Keratinocyte (primary cell): ENCODE data around the gene BCL11B. TPM values are rescaled to one million over a fixed set of nuclear protein-coding genes. Genes with fewer than 3 reads are reported as not detected.

Experiments
- DNase-seq: peaks from one replicate; pipeline ENCODE4 v3.0.0-alpha.2; 2011; ENCODE audit warnings: low read depth, missing footprints, low spot score
- FAIRE-seq: peaks from 2 replicates; lab custom pipeline; 2011; peaks lifted over from hg19 to GRCh38; lab: Jason Lieb, UNC
- H2AFZ ChIP-seq: 2 replicates; pipeline ENCODE4 v1.6.0; 2012; ENCODE audit warnings: low read length, control low read depth, inconsistent platforms; ENCODE audit not compliant: control insufficient read depth
- H3K27ac ChIP-seq: 2 replicates; pipeline ENCODE4 v1.5.1; 2011; ENCODE audit warnings: low read length; ENCODE audit not compliant: control insufficient read depth, insufficient read depth
- H3K27me3 ChIP-seq: 3 replicates; pipeline ENCODE4 v1.6.0; 2011; ENCODE audit warnings: low read length; ENCODE audit not compliant: control insufficient read depth, insufficient read depth; ENCODE audit errors: extremely low read depth
- H3K36me3 ChIP-seq, 2 experiments: 2 replicates in 1 of 2; 3 replicates in 1 of 2; pipeline ENCODE4 v1.5.1; 2011; ENCODE audit warnings: low read length in 2 of 2, mild to moderate bottlenecking in 1 of 2; ENCODE audit not compliant: control insufficient read depth in 2 of 2, insufficient read depth in 2 of 2; ENCODE audit errors: extremely low read depth in 1 of 2
- H3K4me1 ChIP-seq: 3 replicates; pipeline ENCODE4 v1.5.1; 2011; ENCODE audit warnings: low read length; ENCODE audit not compliant: control insufficient read depth, insufficient read depth; ENCODE audit errors: extremely low read depth
- H3K4me2 ChIP-seq: 3 replicates; pipeline ENCODE4 v1.6.0; 2011; ENCODE audit warnings: low read depth, low read length; ENCODE audit not compliant: control insufficient read depth, insufficient read depth; ENCODE audit errors: extremely low read depth
- H3K4me3 ChIP-seq, 3 experiments: fragments of 200-600 bp in 1 of 3; sonication (generic) in 1 of 3; 2 replicates in 2 of 3; 3 replicates in 1 of 3; pipeline ENCODE4 v1.5.1; 2011 to 2016; ENCODE audit warnings: low read length in 3 of 3, mild to moderate bottlenecking in 3 of 3, control low read depth in 2 of 3, inconsistent platforms in 1 of 3, low read depth in 1 of 3, mixed read lengths in 1 of 3, mixed run types in 1 of 3, moderate library complexity in 1 of 3; ENCODE audit not compliant: control insufficient read depth in 2 of 3, insufficient read depth in 2 of 3; ENCODE audit errors: extremely low read depth in 1 of 3
- H3K79me2 ChIP-seq: 2 replicates; pipeline ENCODE4 v1.6.0; 2012; ENCODE audit warnings: low read length; ENCODE audit not compliant: control insufficient read depth, insufficient read depth
- H3K9ac ChIP-seq: 3 replicates; pipeline ENCODE4 v1.6.0; 2011; ENCODE audit warnings: low read length; ENCODE audit not compliant: control insufficient read depth, insufficient read depth; ENCODE audit errors: extremely low read depth
- H3K9me1 ChIP-seq: 3 replicates; pipeline ENCODE4 v1.6.0; 2011; ENCODE audit warnings: low read length; ENCODE audit not compliant: control insufficient read depth, insufficient read depth; ENCODE audit errors: extremely low read depth
- H3K9me3 ChIP-seq: 2 replicates; pipeline ENCODE4 v1.5.1; 2012; ENCODE audit warnings: low read depth, low read length; ENCODE audit not compliant: control insufficient read depth
- H4K20me1 ChIP-seq: 3 replicates; pipeline ENCODE4 v1.6.0; 2011; ENCODE audit warnings: low read length; ENCODE audit not compliant: control insufficient read depth, insufficient read depth; ENCODE audit errors: extremely low read depth
- CTCF ChIP-seq, 3 experiments: IDR thresholded peaks in 1 of 3; conservative IDR thresholded peaks in 1 of 3; optimal IDR thresholded peaks in 1 of 3; 2 replicates in 2 of 3; 3 replicates in 1 of 3; pipeline versions ENCODE3 to v1.5.1; 2011; ENCODE audit warnings: low read length in 3 of 3, mild to moderate bottlenecking in 3 of 3, moderate library complexity in 2 of 3, control low read depth in 1 of 3, inconsistent platforms in 1 of 3; ENCODE audit not compliant: insufficient read depth in 2 of 3; ENCODE audit errors: extremely low read depth in 1 of 3
- EZH2 ChIP-seq: IDR thresholded peaks from one replicate; pipeline ENCODE4 v1.6.1; 2012; ENCODE audit warnings: inconsistent platforms, mild to moderate bottlenecking, low read length, moderate library complexity
- dilution Hi-C: fragments of 300-500 bp; cut with MboI; formaldehyde crosslinking; loops from one replicate; pipeline ENCODE4 v1.7.0; 2020; ENCODE audit warnings: low sequenced_read_pairs; ENCODE audit not compliant: extremely low pct_ligation_motif_present
- polyA plus RNA-seq, 5 experiments: library from polyadenylated mRNA; depleted of rRNA in 3 of 5; stranded (reverse) in 3 of 5; stranded (forward) in 1 of 5; unstranded in 1 of 5; fragments of >200 nt; gene quantifications; 1 replicate in 1 of 5; 2 replicates in 3 of 5; 3 replicates in 1 of 5; pipeline versions ENCODE4 v1.2.1 to v1.2.3, GENCODE V29; 2011 to 2012; ENCODE audit warnings: missing spikeins in 2 of 5, low read depth in 1 of 5, low replicate concordance in 1 of 5

BCL11B gene
- polyA plus RNA-seq, 1 donor (not counting 4 experiments of a cell fraction or from before 2014, with no cell fraction given) = 5.2 TPM

- FAIRE-seq = no peak
- no peak for DNase-seq
- no peak overlapping the region for H3K27ac ChIP-seq
- TF ChIP-seq EZH2 (no peak), CTCF (optimal IDR thresholded peaks at IDR 0.05 in 1 of 3, IDR thresholded peaks at IDR 0.05 in 1 of 3, conservative IDR thresholded peaks at IDR 0.05 in 1 of 3; ENCODE audit: extremely low read depth in 1 of 3, insufficient read depth in 2 of 3, low read length in 3 of 3) (no peak)
- no peaks in the 10 kb centered on the region for H3K79me2 ChIP-seq
- H4K20me1 ChIP-seq = no peaks in the 10 kb centered on the region
- H2AFZ ChIP-seq = no peak overlapping the region
- H3K4me3 ChIP-seq = no peak overlapping the region
- peaks cover 20% of the 10 kb centered on the region for H3K27me3 ChIP-seq
- H3K9ac ChIP-seq = no peak overlapping the region
- H3K9me3 ChIP-seq = no peaks in the 10 kb centered on the region
- no peaks in the 10 kb centered on the region for H3K36me3 ChIP-seq
- dilution Hi-C loops = no loop called here
- peaks cover 12% of the 10 kb centered on the region for H3K4me1 ChIP-seq
- H3K9me1 ChIP-seq = no peaks in the 10 kb centered on the region
- no peak overlapping the region for H3K4me2 ChIP-seq
Observed at GRCh38 chr14:99277530-99277929, 5.5 kb upstream of the BCL11B start.

GRCh38 chr14:99276482-99276881 is 4.5 kb upstream of the BCL11B start:
- Histone ChIP-seq H3K27ac (no peak overlapping the region), H3K9me3 (no peaks in the 10 kb centered on the region), H3K4me2 (no peak overlapping the region), H3K4me3 (no peak overlapping the region), H2AFZ (no peak overlapping the region), H4K20me1 (no peaks in the 10 kb centered on the region), H3K27me3 (peaks cover 20% of the 10 kb centered on the region), H3K9me1 (no peaks in the 10 kb centered on the region), H3K79me2 (peaks cover 4% of the 10 kb centered on the region), H3K4me1 (peaks cover 14% of the 10 kb centered on the region), H3K9ac (no peak overlapping the region), H3K36me3 (no peaks in the 10 kb centered on the region)
- dilution Hi-C loops = no loop called here
- FAIRE-seq (no peak), DNase-seq (no peak)
- TF ChIP-seq EZH2 = no peak
- TF ChIP-seq CTCF (optimal IDR thresholded peaks at IDR 0.05 in 1 of 3, IDR thresholded peaks at IDR 0.05 in 1 of 3, conservative IDR thresholded peaks at IDR 0.05 in 1 of 3; ENCODE audit: extremely low read depth in 1 of 3, insufficient read depth in 2 of 3, low read length in 3 of 3) = no peak
